GM23338 (cell line): ENCODE data around the gene CORO2A. TPM values are rescaled to one million over a fixed set of nuclear protein-coding genes. Genes with fewer than 3 reads are reported as not detected.

ENCODE experiments used
- ATAC-seq: fragments of 200-7000 bp; cut with Tn5 transposase; 3 replicates; pipeline ENCODE4 v1.9.1; 2020
- DNase-seq: peaks from one replicate; pipeline ENCODE4 v3.0.0-alpha.2; 2015; ENCODE audit warnings: low spot score
- H2AFZ ChIP-seq: fragments of 200-600 bp; sonication (generic); 2 replicates; pipeline ENCODE4 v1.8.0; 2016; ENCODE audit warnings: antibody characterized with exemption, mild to moderate bottlenecking, moderate library complexity
- H3F3A ChIP-seq: fragments of 200-600 bp; sonication (generic); replicated peaks from 2 replicates; pipeline ENCODE4 v1.8.0; 2017; ENCODE audit warnings: antibody characterized with exemption, mixed run types, low read depth
- H3K27ac ChIP-seq: fragments of 200-600 bp; sonication (generic); 2 replicates; pipeline ENCODE4 v1.6.1; 2016; ENCODE audit warnings: low read depth
- H3K27me3 ChIP-seq: fragments of 200-600 bp; sonication (generic); 2 replicates; pipeline ENCODE4 v1.8.0; 2016; ENCODE audit warnings: mild to moderate bottlenecking, mixed run types, moderate library complexity; ENCODE audit not compliant: insufficient read depth
- H3K36me3 ChIP-seq: fragments of 200-600 bp; sonication (generic); 2 replicates; pipeline ENCODE4 v1.8.0; 2016; ENCODE audit warnings: mild to moderate bottlenecking; ENCODE audit not compliant: insufficient read depth
- H3K4me1 ChIP-seq: fragments of 200-600 bp; sonication (generic); 2 replicates; pipeline ENCODE4 v1.8.0; 2016; ENCODE audit warnings: mild to moderate bottlenecking, moderate library complexity; ENCODE audit not compliant: insufficient read depth
- H3K4me2 ChIP-seq: fragments of 200-600 bp; sonication (generic); 2 replicates; pipeline ENCODE4 v1.7.1; 2017; ENCODE audit warnings: mixed run types
- H3K4me3 ChIP-seq: fragments of 200-600 bp; sonication (generic); 2 replicates; pipeline ENCODE4 v1.6.1; 2016; ENCODE audit warnings: mixed run types
- H3K79me2 ChIP-seq: fragments of 200-600 bp; sonication (generic); replicated peaks from 2 replicates; pipeline ENCODE4 v1.8.0; 2017; ENCODE audit warnings: mild to moderate bottlenecking; ENCODE audit not compliant: insufficient read depth
- H3K9me2 ChIP-seq: fragments of 200-600 bp; sonication (generic); 2 replicates; pipeline ENCODE4 v1.8.0; 2017; ENCODE audit not compliant: insufficient read depth
- H4K20me1 ChIP-seq: fragments of 200-600 bp; sonication (generic); replicated peaks from 2 replicates; pipeline ENCODE4 v1.8.0; 2017; ENCODE audit warnings: mild to moderate bottlenecking; ENCODE audit not compliant: insufficient read depth
- H3K27ac Mint-ChIP-seq: 2 replicates; pipeline ENCODE4 v1.8.0; 2020; ENCODE audit warnings: inconsistent platforms, mild to moderate bottlenecking, moderate library complexity, mixed read lengths
- H3K27me3 Mint-ChIP-seq: 3 replicates; pipeline ENCODE4 v1.8.0; 2022; ENCODE audit warnings: low read depth, mild to moderate bottlenecking, moderate library complexity, mixed read lengths, inconsistent platforms; ENCODE audit not compliant: insufficient read depth, poor library complexity
- H3K36me3 Mint-ChIP-seq: 3 replicates; pipeline ENCODE4 v1.8.0; 2021; ENCODE audit warnings: low read depth, mild to moderate bottlenecking, inconsistent platforms, moderate library complexity, mixed read lengths
- H3K4me1 Mint-ChIP-seq: 3 replicates; pipeline ENCODE4 v1.8.0; 2020; ENCODE audit warnings: mild to moderate bottlenecking, inconsistent platforms, mixed read lengths
- H3K4me3 Mint-ChIP-seq: 3 replicates; pipeline ENCODE4 v1.8.0; 2021; ENCODE audit warnings: moderate library complexity, mild to moderate bottlenecking, inconsistent platforms, mixed read lengths
- H3K9me3 Mint-ChIP-seq: 3 replicates; pipeline ENCODE4 v1.8.0; 2020; ENCODE audit warnings: moderate library complexity, mild to moderate bottlenecking, inconsistent platforms, mixed read lengths
- CREB1 ChIP-seq: fragments of 250-450 bp; sonication (Bioruptor Pico); IDR thresholded peaks from 2 replicates; pipeline ENCODE4 v1.5.0; 2020; ENCODE audit warnings: low read depth, mild to moderate bottlenecking, moderate library complexity
- EZH2 ChIP-seq: fragments of 200-600 bp; sonication (generic); IDR thresholded peaks from one replicate; pipeline ENCODE4 v1.8.0; 2017; ENCODE audit warnings: antibody characterized with exemption, mild to moderate bottlenecking, low read depth; ENCODE audit not compliant: unreplicated experiment
- EZH2phosphoT487 ChIP-seq: fragments of 200-600 bp; sonication (generic); IDR thresholded peaks from one replicate; pipeline ENCODE4 v1.8.1; 2018; ENCODE audit warnings: antibody characterized with exemption; ENCODE audit not compliant: unreplicated experiment
- JUNB ChIP-seq: IDR thresholded peaks from one replicate; pipeline ENCODE4 v1.6.1; 2016; ENCODE audit warnings: antibody characterized with exemption; ENCODE audit not compliant: unreplicated experiment
- NANOG ChIP-seq: IDR thresholded peaks from 2 replicates; pipeline ENCODE4 v1.6.1; 2016; ENCODE audit warnings: antibody characterized with exemption, borderline replicate concordance
- POLR2AphosphoS5 ChIP-seq: IDR thresholded peaks from 2 replicates; pipeline ENCODE4 v1.6.1; 2016; ENCODE audit warnings: antibody characterized with exemption, low read depth
- STAT1 ChIP-seq: IDR thresholded peaks from one replicate; pipeline ENCODE4 v1.6.1; 2016; ENCODE audit warnings: antibody characterized with exemption; ENCODE audit not compliant: unreplicated experiment
- ZNF114 ChIP-seq: fragments of 250-450 bp; sonication (Bioruptor Pico); IDR thresholded peaks from 2 replicates; pipeline ENCODE4 v1.5.0; 2020; ENCODE audit warnings: mild to moderate bottlenecking, moderate library complexity
- ZNF331 ChIP-seq: fragments of 250-450 bp; sonication (Bioruptor Pico); IDR thresholded peaks from 2 replicates; pipeline ENCODE4 v1.5.0; 2020; ENCODE audit warnings: low read depth, mild to moderate bottlenecking, moderate library complexity
- polyA plus RNA-seq: library from polyadenylated mRNA; unstranded; fragments of >200 nt; fragmentation: Nextera tagmentation; extraction: Ambion mirVana; gene quantifications from 2 replicates; pipeline ENCODE4 v1.2.1, GENCODE V29; 2016
- total RNA-seq: library from RNA; depleted of rRNA; stranded (reverse); fragments of >200 nt; shearing (Covaris generic); gene quantifications from 2 replicates; pipeline ENCODE4 v1.2.3, GENCODE V29; 2014
- TF ChIP-seq, protein P1 (sequence below): fragments of 250-450 bp; sonication (Bioruptor Pico); IDR thresholded peaks from 2 replicates; pipeline ENCODE4 v1.5.0; 2020; ENCODE audit warnings: mild to moderate bottlenecking, moderate library complexity
- TF ChIP-seq, protein P2 (sequence below), 2 experiments: fragments of 200-600 bp in 1 of 2; sonication (generic) in 1 of 2; conservative IDR thresholded peaks; 2 replicates each; pipeline versions ENCODE4 v1.5.1 to v1.6.1; 2016 to 2017; ENCODE audit warnings: antibody characterized with exemption in 2 of 2, low read depth in 2 of 2, mild to moderate bottlenecking in 2 of 2, moderate library complexity in 1 of 2
- TF ChIP-seq, protein P3 (sequence below): IDR thresholded peaks from one replicate; pipeline ENCODE4 v1.6.1; 2018; ENCODE audit warnings: antibody characterized with exemption; ENCODE audit not compliant: unreplicated experiment
- TF ChIP-seq, protein P4 (sequence below): IDR thresholded peaks from 2 replicates; pipeline ENCODE4 v1.6.1; 2016; ENCODE audit warnings: antibody characterized with exemption

The CORO2A gene
- total and polyA plus RNA-seq, 2 experiments from 2014 or later = 12.9 to 27.6 TPM

DNA sequence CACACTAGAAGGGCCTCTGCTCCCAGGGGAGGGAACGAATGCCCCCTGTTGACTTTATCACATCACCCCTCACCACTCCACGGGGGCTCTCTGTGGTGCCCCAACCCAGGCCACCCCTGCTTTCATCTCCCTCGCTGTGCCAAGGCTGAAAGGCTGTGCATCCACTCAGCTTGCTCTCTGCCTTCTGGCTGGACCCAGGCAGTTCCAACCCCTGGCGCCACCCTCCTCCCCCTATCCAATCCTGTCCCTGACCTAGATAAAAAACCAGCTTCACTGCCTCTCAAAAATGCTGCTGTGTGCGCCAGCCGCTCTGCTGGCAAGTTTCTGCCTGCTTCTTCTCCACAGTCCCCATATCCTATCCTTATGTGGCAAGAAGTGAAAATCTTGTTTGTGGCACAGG is 22.4 kb upstream of the CORO2A start:
- ATAC-seq = no peak
- Histone ChIP-seq H3K4me1 (peaks cover 21% of the 10 kb centered on the region), H3K4me2 (no peak overlapping the region), H3K36me3 (no peaks in the 10 kb centered on the region; the same call in 1 of the 2 replicates), H3K27ac (no peak overlapping the region), H3K79me2 (no peaks in the 10 kb centered on the region), H3F3A (peaks cover 10% of the 10 kb centered on the region), H4K20me1 (no peaks in the 10 kb centered on the region; the same call in 1 of the 2 replicates), H2AFZ (no peak overlapping the region), H3K9me2 (no peaks in the 10 kb centered on the region), H3K27me3 (no peaks in the 10 kb centered on the region), H3K4me3 (no peak overlapping the region)
- H3K27me3 Mint-ChIP-seq = peaks cover 14% of the 10 kb centered on the region
- peak overlapping the region; percentile 51; the same call in 1 of the 2 replicates for H3K27ac Mint-ChIP-seq
- no peak for DNase-seq
- H3K36me3 Mint-ChIP-seq = peaks cover 26% of the 10 kb centered on the region
- TF ChIP-seq, protein P1, sequence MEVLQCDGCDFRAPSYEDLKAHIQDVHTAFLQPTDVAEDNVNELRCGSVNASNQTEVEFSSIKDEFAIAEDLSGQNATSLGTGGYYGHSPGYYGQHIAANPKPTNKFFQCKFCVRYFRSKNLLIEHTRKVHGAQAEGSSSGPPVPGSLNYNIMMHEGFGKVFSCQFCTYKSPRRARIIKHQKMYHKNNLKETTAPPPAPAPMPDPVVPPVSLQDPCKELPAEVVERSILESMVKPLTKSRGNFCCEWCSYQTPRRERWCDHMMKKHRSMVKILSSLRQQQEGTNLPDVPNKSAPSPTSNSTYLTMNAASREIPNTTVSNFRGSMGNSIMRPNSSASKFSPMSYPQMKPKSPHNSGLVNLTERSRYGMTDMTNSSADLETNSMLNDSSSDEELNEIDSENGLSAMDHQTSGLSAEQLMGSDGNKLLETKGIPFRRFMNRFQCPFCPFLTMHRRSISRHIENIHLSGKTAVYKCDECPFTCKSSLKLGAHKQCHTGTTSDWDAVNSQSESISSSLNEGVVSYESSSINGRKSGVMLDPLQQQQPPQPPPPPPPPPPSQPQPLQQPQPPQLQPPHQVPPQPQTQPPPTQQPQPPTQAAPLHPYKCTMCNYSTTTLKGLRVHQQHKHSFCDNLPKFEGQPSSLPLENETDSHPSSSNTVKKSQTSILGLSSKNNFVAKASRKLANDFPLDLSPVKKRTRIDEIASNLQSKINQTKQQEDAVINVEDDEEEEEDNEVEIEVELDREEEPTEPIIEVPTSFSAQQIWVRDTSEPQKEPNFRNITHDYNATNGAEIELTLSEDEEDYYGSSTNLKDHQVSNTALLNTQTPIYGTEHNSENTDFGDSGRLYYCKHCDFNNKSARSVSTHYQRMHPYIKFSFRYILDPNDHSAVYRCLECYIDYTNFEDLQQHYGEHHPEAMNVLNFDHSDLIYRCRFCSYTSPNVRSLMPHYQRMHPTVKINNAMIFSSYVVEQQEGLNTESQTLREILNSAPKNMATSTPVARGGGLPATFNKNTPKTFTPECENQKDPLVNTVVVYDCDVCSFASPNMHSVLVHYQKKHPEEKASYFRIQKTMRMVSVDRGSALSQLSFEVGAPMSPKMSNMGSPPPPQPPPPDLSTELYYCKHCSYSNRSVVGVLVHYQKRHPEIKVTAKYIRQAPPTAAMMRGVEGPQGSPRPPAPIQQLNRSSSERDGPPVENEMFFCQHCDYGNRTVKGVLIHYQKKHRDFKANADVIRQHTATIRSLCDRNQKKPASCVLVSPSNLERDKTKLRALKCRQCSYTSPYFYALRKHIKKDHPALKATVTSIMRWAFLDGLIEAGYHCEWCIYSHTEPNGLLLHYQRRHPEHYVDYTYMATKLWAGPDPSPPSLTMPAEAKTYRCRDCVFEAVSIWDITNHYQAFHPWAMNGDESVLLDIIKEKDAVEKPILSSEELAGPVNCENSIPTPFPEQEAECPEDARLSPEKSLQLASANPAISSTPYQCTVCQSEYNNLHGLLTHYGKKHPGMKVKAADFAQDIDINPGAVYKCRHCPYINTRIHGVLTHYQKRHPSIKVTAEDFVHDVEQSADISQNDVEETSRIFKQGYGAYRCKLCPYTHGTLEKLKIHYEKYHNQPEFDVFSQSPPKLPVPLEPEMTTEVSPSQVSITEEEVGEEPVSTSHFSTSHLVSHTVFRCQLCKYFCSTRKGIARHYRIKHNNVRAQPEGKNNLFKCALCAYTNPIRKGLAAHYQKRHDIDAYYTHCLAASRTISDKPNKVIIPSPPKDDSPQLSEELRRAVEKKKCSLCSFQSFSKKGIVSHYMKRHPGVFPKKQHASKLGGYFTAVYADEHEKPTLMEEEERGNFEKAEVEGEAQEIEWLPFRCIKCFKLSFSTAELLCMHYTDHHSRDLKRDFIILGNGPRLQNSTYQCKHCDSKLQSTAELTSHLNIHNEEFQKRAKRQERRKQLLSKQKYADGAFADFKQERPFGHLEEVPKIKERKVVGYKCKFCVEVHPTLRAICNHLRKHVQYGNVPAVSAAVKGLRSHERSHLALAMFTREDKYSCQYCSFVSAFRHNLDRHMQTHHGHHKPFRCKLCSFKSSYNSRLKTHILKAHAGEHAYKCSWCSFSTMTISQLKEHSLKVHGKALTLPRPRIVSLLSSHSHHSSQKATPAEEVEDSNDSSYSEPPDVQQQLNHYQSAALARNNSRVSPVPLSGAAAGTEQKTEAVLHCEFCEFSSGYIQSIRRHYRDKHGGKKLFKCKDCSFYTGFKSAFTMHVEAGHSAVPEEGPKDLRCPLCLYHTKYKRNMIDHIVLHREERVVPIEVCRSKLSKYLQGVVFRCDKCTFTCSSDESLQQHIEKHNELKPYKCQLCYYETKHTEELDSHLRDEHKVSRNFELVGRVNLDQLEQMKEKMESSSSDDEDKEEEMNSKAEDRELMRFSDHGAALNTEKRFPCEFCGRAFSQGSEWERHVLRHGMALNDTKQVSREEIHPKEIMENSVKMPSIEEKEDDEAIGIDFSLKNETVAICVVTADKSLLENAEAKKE = no peak
- TF ChIP-seq CREB1 (CRISPR knock-in tag) (no peak), EZH2phosphoT487 (no peak), EZH2 (no peak), JUNB (no peak), ZNF331 (CRISPR knock-in tag) (no peak), ZNF114 (no peak), STAT1 (no peak), POLR2AphosphoS5 (no peak), NANOG (no peak)
- TF ChIP-seq, protein P2, sequence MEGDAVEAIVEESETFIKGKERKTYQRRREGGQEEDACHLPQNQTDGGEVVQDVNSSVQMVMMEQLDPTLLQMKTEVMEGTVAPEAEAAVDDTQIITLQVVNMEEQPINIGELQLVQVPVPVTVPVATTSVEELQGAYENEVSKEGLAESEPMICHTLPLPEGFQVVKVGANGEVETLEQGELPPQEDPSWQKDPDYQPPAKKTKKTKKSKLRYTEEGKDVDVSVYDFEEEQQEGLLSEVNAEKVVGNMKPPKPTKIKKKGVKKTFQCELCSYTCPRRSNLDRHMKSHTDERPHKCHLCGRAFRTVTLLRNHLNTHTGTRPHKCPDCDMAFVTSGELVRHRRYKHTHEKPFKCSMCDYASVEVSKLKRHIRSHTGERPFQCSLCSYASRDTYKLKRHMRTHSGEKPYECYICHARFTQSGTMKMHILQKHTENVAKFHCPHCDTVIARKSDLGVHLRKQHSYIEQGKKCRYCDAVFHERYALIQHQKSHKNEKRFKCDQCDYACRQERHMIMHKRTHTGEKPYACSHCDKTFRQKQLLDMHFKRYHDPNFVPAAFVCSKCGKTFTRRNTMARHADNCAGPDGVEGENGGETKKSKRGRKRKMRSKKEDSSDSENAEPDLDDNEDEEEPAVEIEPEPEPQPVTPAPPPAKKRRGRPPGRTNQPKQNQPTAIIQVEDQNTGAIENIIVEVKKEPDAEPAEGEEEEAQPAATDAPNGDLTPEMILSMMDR (conservative IDR thresholded peaks at IDR 0.05; ENCODE audit: low read depth in 2 of 2) = no peak
- TF ChIP-seq, protein P3, sequence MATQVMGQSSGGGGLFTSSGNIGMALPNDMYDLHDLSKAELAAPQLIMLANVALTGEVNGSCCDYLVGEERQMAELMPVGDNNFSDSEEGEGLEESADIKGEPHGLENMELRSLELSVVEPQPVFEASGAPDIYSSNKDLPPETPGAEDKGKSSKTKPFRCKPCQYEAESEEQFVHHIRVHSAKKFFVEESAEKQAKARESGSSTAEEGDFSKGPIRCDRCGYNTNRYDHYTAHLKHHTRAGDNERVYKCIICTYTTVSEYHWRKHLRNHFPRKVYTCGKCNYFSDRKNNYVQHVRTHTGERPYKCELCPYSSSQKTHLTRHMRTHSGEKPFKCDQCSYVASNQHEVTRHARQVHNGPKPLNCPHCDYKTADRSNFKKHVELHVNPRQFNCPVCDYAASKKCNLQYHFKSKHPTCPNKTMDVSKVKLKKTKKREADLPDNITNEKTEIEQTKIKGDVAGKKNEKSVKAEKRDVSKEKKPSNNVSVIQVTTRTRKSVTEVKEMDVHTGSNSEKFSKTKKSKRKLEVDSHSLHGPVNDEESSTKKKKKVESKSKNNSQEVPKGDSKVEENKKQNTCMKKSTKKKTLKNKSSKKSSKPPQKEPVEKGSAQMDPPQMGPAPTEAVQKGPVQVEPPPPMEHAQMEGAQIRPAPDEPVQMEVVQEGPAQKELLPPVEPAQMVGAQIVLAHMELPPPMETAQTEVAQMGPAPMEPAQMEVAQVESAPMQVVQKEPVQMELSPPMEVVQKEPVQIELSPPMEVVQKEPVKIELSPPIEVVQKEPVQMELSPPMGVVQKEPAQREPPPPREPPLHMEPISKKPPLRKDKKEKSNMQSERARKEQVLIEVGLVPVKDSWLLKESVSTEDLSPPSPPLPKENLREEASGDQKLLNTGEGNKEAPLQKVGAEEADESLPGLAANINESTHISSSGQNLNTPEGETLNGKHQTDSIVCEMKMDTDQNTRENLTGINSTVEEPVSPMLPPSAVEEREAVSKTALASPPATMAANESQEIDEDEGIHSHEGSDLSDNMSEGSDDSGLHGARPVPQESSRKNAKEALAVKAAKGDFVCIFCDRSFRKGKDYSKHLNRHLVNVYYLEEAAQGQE = no peak
- TF ChIP-seq, protein P4, sequence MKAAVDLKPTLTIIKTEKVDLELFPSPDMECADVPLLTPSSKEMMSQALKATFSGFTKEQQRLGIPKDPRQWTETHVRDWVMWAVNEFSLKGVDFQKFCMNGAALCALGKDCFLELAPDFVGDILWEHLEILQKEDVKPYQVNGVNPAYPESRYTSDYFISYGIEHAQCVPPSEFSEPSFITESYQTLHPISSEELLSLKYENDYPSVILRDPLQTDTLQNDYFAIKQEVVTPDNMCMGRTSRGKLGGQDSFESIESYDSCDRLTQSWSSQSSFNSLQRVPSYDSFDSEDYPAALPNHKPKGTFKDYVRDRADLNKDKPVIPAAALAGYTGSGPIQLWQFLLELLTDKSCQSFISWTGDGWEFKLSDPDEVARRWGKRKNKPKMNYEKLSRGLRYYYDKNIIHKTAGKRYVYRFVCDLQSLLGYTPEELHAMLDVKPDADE = no peak
- 0 out of 3 replicates have a peak, but pooled peaks cover under 1% of the 10 kb centered on the region for H3K9me3 Mint-ChIP-seq
- no peak overlapping the region for H3K4me3 Mint-ChIP-seq
- peaks cover 35% of the 10 kb centered on the region for H3K4me1 Mint-ChIP-seq
